CD4-positive, alpha-beta T cell treated with Interleukin-6 for 4 hours (primary cell): Measurements from ENCODE around the gene FBN1.

Experiments
- DNase-seq: peaks from one replicate; pipeline ENCODE4 v3.0.0-alpha.2; 2020; ENCODE audit warnings: mixed read lengths

The FBN1 gene

GRCh38 chr15:48462688-48463087 lies 182.8 kb downstream of the FBN1 start:
- DNase-seq, result no peak

- DNase-seq, result no peak
Observed at GRCh38 chr15:48459571-48460442, 185.7 kb downstream of the FBN1 start.

- DNase-seq, result no peak
Observed at GRCh38 chr15:48458876-48459275, 186.6 kb downstream of the FBN1 start.

GRCh38 chr15:48456134-48456533 lies 189.4 kb downstream of the FBN1 start:
- DNase-seq, result no peak

- DNase-seq, result no peak
Observed at GRCh38 chr15:48451736-48452135, 193.8 kb downstream of the FBN1 start.

GRCh38 chr15:48451241-48451640 lies 194.3 kb downstream of the FBN1 start:
- DNase-seq, result no peak

- no peak for DNase-seq
Observed at GRCh38 chr15:48449734-48450133, 195.8 kb downstream of the FBN1 start.

GRCh38 chr15:48447657-48448056 lies 197.9 kb downstream of the FBN1 start:
- DNase-seq, result no peak

GRCh38 chr15:48447058-48447457 lies 198.5 kb downstream of the FBN1 start:
- no peak for DNase-seq

- DNase-seq, result no peak
Observed at GRCh38 chr15:48442011-48442410, 203.5 kb downstream of the FBN1 start.

GRCh38 chr15:48440084-48440483 lies 205.4 kb downstream of the FBN1 start:
- no peak for DNase-seq

GRCh38 chr15:48437178-48437577 lies 208.3 kb downstream of the FBN1 start:
- no peak for DNase-seq

GRCh38 chr15:48435321-48435720 lies 210.2 kb downstream of the FBN1 start:
- DNase-seq, result no peak

- no peak for DNase-seq
Observed at GRCh38 chr15:48433226-48433886, 212.2 kb downstream of the FBN1 start.

GRCh38 chr15:48432688-48433087 lies 212.8 kb downstream of the FBN1 start:
- DNase-seq, result no peak

GRCh38 chr15:48427960-48428547 lies 217.5 kb downstream of the FBN1 start:
- DNase-seq, result no peak

GRCh38 chr15:48427479-48427878 lies 218.0 kb downstream of the FBN1 start:
- no peak for DNase-seq

GRCh38 chr15:48426941-48427340 lies 218.6 kb downstream of the FBN1 start:
- DNase-seq, result no peak

GRCh38 chr15:48426044-48426443 lies 219.5 kb downstream of the FBN1 start:
- no peak for DNase-seq

GRCh38 chr15:48425051-48425450 lies 220.5 kb downstream of the FBN1 start:
- DNase-seq, result no peak

GRCh38 chr15:48423896-48424475 lies 221.5 kb downstream of the FBN1 start:
- no peak for DNase-seq

GRCh38 chr15:48423342-48423741 lies 222.2 kb downstream of the FBN1 start:
- no peak for DNase-seq

- DNase-seq, result no peak
Observed at GRCh38 chr15:48422401-48422800, 223.1 kb downstream of the FBN1 start.

GRCh38 chr15:48421362-48421761 lies 224.1 kb downstream of the FBN1 start:
- no peak for DNase-seq
